Tibial artery (tissue), 4 donors: ENCODE data around the gene MAFB.

Experiments
- DNase-seq, 2 donors: peaks; one replicate each; pipeline ENCODE4 v3.0.0-alpha.2; 2019
- H3K27ac ChIP-seq, 2 donors: fragments of 200-600 bp; sonication (generic) in 1 of 2; 1 replicate in 1 of 2; 2 replicates in 1 of 2; pipeline ENCODE4 v1.5.1; 2018 to 2019; ENCODE audit warnings: mild to moderate bottlenecking in 1 of 2
- H3K27me3 ChIP-seq, 2 donors: fragments of 200-600 bp; sonication (generic) in 1 of 2; one replicate each; pipeline versions ENCODE4 v1.5.1 to v1.6.0; 2016 to 2019
- H3K36me3 ChIP-seq, 3 donors: fragments of 200-600 bp; sonication (generic) in 2 of 3; one replicate each; pipeline ENCODE4 v1.5.1; 2016 to 2019; ENCODE audit warnings: mild to moderate bottlenecking in 2 of 3
- H3K4me1 ChIP-seq, 4 donors: fragments of 200-600 bp; sonication (generic) in 2 of 4; 1 replicate in 3 of 4; 2 replicates in 1 of 4; pipeline ENCODE4 v1.5.1; 2016 to 2019
- H3K4me3 ChIP-seq, 2 donors: fragments of 200-600 bp; sonication (generic) in 1 of 2; 1 replicate in 1 of 2; 2 replicates in 1 of 2; pipeline ENCODE4 v1.5.1; 2018 to 2019; ENCODE audit warnings: mild to moderate bottlenecking in 2 of 2
- H3K9me3 ChIP-seq, 3 donors: fragments of 200-600 bp; sonication (generic) in 1 of 3; one replicate each; pipeline ENCODE4 v1.5.1; 2016 to 2019
- intact Hi-C: fragments of 100-400 bp; cut with DNase I; formaldehyde crosslinking; loops from one replicate; pipeline ENCODE4 v1.15.0; 2023; ENCODE audit warnings: low total_unique reads
- TF ChIP-seq, protein P1 (sequence below), 2 experiments: fragments of 200-600 bp in 1 of 2; fragments of 450-650 bp in 1 of 2; IDR thresholded peaks; one replicate each; pipeline ENCODE4 v1.5.1; 2017 to 2019; ENCODE audit warnings: antibody characterized with exemption in 2 of 2, mild to moderate bottlenecking in 1 of 2, moderate library complexity in 1 of 2

The MAFB gene

DNA sequence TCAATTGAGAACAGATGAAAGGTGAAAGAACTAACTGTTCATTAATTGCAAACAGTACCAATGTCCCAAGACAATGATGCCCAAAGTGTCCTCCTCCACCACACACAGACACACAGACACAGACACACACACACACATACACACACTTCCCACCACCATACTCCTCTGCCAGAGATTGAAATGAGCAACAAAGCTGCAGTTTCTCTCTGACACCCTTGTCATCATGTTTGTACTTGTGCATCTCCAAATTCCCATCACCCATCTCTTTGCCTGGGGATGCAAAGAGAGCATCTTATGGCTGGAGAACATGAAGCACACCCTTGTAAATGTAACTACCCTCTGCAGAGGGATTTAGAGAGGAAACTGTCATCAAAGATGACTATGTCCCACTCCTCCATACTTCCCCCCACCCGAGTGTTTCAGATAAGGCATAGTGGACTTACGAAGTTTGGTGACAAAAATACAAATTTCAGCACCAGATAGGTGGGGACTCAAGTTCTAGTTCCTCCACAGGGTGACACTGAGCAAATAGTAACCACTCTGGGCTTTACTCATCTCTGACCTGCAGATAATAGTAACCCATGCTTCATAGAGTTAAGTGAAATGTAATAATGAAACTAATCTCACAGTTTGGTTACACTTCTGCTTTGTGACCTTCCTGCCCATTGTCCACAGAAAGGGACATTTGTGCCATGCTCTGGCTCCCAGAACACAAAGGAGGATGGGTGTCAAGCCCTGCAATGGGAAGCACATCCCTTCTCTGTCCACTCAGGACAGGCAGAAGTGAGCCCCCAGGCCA, 8.7 kb downstream of the MAFB start:
- Histone ChIP-seq H3K9me3 (no peaks in the 10 kb centered on the region), H3K4me3 (no peak overlapping the region), H3K36me3 (no peaks in the 10 kb centered on the region), H3K27ac (no peak overlapping the region), H3K27me3 (no peaks in the 10 kb centered on the region), H3K4me1 (peaks cover 0 to 35% (median 16%) of the 10 kb centered on the region in 4 donors)
- TF ChIP-seq, protein P1, sequence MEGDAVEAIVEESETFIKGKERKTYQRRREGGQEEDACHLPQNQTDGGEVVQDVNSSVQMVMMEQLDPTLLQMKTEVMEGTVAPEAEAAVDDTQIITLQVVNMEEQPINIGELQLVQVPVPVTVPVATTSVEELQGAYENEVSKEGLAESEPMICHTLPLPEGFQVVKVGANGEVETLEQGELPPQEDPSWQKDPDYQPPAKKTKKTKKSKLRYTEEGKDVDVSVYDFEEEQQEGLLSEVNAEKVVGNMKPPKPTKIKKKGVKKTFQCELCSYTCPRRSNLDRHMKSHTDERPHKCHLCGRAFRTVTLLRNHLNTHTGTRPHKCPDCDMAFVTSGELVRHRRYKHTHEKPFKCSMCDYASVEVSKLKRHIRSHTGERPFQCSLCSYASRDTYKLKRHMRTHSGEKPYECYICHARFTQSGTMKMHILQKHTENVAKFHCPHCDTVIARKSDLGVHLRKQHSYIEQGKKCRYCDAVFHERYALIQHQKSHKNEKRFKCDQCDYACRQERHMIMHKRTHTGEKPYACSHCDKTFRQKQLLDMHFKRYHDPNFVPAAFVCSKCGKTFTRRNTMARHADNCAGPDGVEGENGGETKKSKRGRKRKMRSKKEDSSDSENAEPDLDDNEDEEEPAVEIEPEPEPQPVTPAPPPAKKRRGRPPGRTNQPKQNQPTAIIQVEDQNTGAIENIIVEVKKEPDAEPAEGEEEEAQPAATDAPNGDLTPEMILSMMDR (IDR thresholded peaks at IDR 0.05): no peak
- no peak for DNase-seq
- intact Hi-C loops: loop anchor here (10.0 kb wide), 1 partner anchor 176 kb away; no protein-coding TSS in a partner anchor

DNA sequence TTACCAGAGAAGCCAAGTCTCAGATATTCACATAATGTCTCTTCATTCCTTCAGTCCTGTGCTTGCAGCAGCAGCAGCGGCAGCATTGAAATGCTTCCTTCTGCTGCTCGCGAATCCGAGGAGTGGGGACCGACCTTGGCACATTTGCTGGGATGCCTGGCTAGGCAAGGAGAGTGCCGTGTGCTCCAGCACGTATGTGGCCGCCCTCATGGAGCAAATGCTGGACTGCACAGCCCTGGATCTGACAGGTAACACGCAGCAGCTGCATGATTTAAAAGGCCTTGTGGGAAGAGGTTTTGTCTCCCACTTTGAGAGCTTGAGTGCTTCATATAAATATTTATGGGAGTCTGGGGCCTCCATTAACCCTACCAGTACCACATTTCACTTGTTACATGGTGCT, 9.9 kb downstream of the MAFB start:
- Histone ChIP-seq H3K4me1 (peaks cover 0 to 30% (median 10%) of the 10 kb centered on the region in 4 donors), H3K9me3 (no peaks in the 10 kb centered on the region), H3K4me3 (no peak overlapping the region), H3K36me3 (no peaks in the 10 kb centered on the region), H3K27ac (no peak overlapping the region), H3K27me3 (no peaks in the 10 kb centered on the region)
- DNase-seq: no peak
- TF ChIP-seq, protein P1 (IDR thresholded peaks at IDR 0.05): no peak
- intact Hi-C loops: no loop called here

DNA sequence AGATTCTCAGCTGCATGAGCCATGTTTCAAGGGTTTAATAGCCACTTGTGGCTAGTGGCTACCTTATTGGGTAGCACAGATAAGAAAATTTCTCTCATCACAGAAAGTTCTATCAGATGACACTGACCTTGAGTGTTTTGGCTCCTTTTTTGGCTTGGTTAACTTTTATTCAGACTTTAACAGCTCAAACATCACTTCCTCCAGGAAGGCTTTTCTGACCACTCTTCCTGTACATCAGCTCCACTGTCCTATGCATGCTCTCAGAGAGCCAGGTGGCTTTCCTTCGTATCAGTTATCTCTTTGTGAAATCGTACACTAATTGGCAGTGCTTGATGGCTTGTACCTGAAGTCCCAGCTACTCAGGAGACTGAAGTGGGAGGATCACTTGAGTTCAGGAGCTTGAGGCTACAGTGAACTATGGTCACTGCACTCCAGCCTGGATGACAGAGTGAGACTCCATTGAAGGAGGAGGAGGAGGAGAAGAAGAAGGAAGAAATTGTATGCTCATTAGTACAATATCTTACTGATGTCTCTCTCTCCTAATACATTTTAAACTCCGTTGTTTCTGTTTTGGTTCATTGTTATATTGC, 10.7 kb downstream of the MAFB start:
- DNase-seq: no peak
- H3K4me3 ChIP-seq: no peak overlapping the region
- TF ChIP-seq, protein P1 (IDR thresholded peaks at IDR 0.05): no peak
- no peak overlapping the region for H3K27ac ChIP-seq
- no peaks in the 10 kb centered on the region for H3K36me3 ChIP-seq
- peaks cover 0 to 22% (median 6%) of the 10 kb centered on the region in 4 donors for H3K4me1 ChIP-seq
- intact Hi-C loops: no loop called here
- peaks cover 0 to 1% of the 10 kb centered on the region in 2 donors for H3K27me3 ChIP-seq
- no peaks in the 10 kb centered on the region for H3K9me3 ChIP-seq

DNA sequence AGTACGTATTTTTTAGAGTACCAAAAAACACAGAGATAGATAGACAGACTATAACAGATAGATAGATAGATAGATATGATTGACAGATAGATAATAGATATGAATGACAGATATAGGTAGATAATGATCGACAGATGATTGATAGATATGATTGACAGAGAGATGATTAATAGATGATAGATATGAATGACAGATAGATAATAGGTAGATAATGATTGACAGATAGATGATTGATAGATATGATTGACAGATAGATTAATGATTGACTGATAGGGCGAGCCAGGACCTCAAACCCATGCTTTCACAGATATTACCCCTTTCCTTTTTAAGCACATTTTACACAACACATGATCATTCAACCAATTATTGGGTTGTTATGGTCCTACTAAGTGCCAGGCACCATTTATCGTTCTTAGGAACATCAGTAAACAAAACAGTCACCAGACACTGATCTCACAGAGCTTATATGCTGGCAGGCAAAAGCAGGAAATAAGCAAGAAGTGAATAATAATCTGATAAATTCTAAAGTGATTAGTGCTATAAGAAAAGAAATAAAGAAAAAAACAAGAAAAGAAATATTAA, 11.6 kb downstream of the MAFB start:
- Histone ChIP-seq H3K36me3 (no peaks in the 10 kb centered on the region), H3K27ac (no peak overlapping the region), H3K9me3 (no peaks in the 10 kb centered on the region), H3K4me1 (peaks cover 0 to 12% (median 4%) of the 10 kb centered on the region in 4 donors), H3K4me3 (no peak overlapping the region), H3K27me3 (peaks cover 0 to 6% of the 10 kb centered on the region in 2 donors)
- TF ChIP-seq, protein P1 (IDR thresholded peaks at IDR 0.05): no peak
- no peak for DNase-seq
- intact Hi-C loops: no loop called here

DNA sequence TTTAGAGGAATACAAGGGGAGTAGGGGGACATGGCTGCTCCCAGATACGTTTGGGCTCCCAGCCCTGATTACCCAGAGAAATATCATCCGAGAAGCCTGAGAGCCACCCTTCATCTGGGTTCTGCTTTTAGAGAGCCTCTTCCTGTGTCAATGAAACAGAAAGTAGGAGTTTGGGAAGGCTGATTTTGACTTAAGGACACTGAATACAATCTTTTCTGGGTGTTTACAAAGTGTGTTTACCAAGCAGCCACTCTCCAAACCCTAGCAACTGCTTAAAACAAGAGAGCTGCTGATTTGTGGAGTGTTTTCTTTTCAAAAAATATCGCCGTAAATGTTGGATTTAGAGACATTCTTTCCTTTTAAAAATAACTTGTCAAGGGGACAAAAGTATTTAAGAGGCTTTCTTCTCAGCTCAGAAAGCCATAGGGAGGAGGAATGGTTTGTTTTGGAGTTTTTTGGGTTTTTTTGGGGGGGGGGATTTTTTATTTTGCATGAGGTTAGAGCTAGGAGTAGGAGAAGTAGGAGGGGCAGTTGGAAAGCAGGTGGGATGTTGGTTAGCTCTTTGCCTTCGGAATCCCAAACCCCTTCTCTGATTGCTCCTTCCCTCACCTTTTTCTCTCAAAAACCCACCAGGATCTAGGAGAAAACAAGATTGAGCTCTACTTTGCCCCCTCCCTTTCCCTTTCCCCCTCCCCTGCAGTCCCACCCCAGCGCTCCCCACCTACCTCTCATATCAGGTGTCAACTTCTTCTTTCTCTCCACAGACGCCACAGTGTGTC, 12.4 kb downstream of the MAFB start:
- no peak for DNase-seq
- no peak overlapping the region for H3K27ac ChIP-seq
- H3K36me3 ChIP-seq: no peaks in the 10 kb centered on the region
- TF ChIP-seq, protein P1 (IDR thresholded peaks at IDR 0.05): no peak
- peaks cover 0 to 9% (median 4%) of the 10 kb centered on the region in 4 donors for H3K4me1 ChIP-seq
- H3K9me3 ChIP-seq: no peaks in the 10 kb centered on the region
- H3K27me3 ChIP-seq: peaks cover 0 to 6% of the 10 kb centered on the region in 2 donors
- intact Hi-C loops: no loop called here
- no peak overlapping the region for H3K4me3 ChIP-seq
